Stimulated activated CD8-positive, alpha-beta memory T cell treated with anti-CD3 and anti-CD28 coated beads, Interleukin-4, amount 100 ng/mL, for 1 hour (primary cell): Measurements from ENCODE around the gene BRIP1.
"Not testable (repeated sequence)": the region's sequence is repeated elsewhere in the genome, so short reads cannot be mapped to it uniquely, and the experiment has no call there.

Experiments
- DNase-seq, 2 donors: peaks; one replicate each; pipeline ENCODE4 v3.0.0-alpha.2; 2020; ENCODE audit warnings: low read depth in 2 of 2, low spot score in 1 of 2

BRIP1 gene

GRCh38 chr17:61831099-61831498 is 32.2 kb downstream of the BRIP1 start:
- DNase-seq: no peak

GRCh38 chr17:61828694-61829093 is 34.6 kb downstream of the BRIP1 start:
- DNase-seq: no peak

GRCh38 chr17:61827649-61828395 is 35.5 kb downstream of the BRIP1 start:
- no peak for DNase-seq

GRCh38 chr17:61826866-61827265 is 36.5 kb downstream of the BRIP1 start:
- not testable (repeated sequence) for DNase-seq

GRCh38 chr17:61826198-61826597 is 37.1 kb downstream of the BRIP1 start:
- not testable (repeated sequence) for DNase-seq

- DNase-seq: no peak
These were observed 37.7 kb downstream of the BRIP1 start for GRCh38 chr17:61825448-61826137.

GRCh38 chr17:61822326-61823285 is 40.7 kb downstream of the BRIP1 start:
- no peak for DNase-seq

- no peak for DNase-seq
These were observed 41.7 kb downstream of the BRIP1 start for GRCh38 chr17:61821655-61822054.

- DNase-seq: not testable (repeated sequence)
These were observed 44.1 kb downstream of the BRIP1 start for GRCh38 chr17:61819265-61819664.

GRCh38 chr17:61818225-61818624 is 45.1 kb downstream of the BRIP1 start:
- DNase-seq: no peak

GRCh38 chr17:61817452-61817851 is 45.9 kb downstream of the BRIP1 start:
- DNase-seq: no peak

GRCh38 chr17:61816538-61816937 is 46.8 kb downstream of the BRIP1 start:
- no peak for DNase-seq

- no peak for DNase-seq
These were observed 47.3 kb downstream of the BRIP1 start for GRCh38 chr17:61815863-61816503.

GRCh38 chr17:61814485-61814884 is 48.8 kb downstream of the BRIP1 start:
- no peak for DNase-seq

- no peak for DNase-seq
These were observed 50.1 kb downstream of the BRIP1 start for GRCh38 chr17:61813211-61813610.

GRCh38 chr17:61812747-61813146 is 50.6 kb downstream of the BRIP1 start:
- DNase-seq: no peak

GRCh38 chr17:61809816-61810392 is 53.4 kb downstream of the BRIP1 start:
- no peak for DNase-seq

GRCh38 chr17:61808442-61808841 is 54.9 kb downstream of the BRIP1 start:
- DNase-seq: no peak

GRCh38 chr17:61806936-61807335 is 56.4 kb downstream of the BRIP1 start:
- DNase-seq: no peak

- no peak for DNase-seq
These were observed 57.1 kb downstream of the BRIP1 start for GRCh38 chr17:61806081-61806828.
